Measurements from ENCODE around the gene NEUROG3.

Gene NEUROG3

GRCh38 chr10:69549959-69550358, 23.3 kb downstream of the NEUROG3 start:
- Histone ChIP-seq H3K23ac (ENCODE audit: low read length in 2 of 2) (no peak overlapping the region), H4K91ac (ENCODE audit: low read length) (no peak overlapping the region), H3K27ac (ENCODE audit: low read length, poor library complexity, severe bottlenecking) (no peak overlapping the region), H2BK120ac (ENCODE audit: low read depth, low read length) (no peak overlapping the region), H4K8ac (ENCODE audit: low read length) (no peak overlapping the region), H3K36me3 (ENCODE audit: control insufficient read depth in 1 of 2, insufficient read depth in 2 of 2, low read depth in 1 of 2, low read length in 2 of 2) (no peaks in the 10 kb centered on the region), H3K4me1 (ENCODE audit: control insufficient read depth, insufficient read depth, low read depth, low read length) (no peaks in the 10 kb centered on the region), H2AFZ (ENCODE audit: low read depth, low read length) (no peak overlapping the region), H3K18ac (ENCODE audit: low read depth in 1 of 2, low read length in 2 of 2) (no peak overlapping the region), H3K14ac (ENCODE audit: low read length in 2 of 2) (no peak overlapping the region), H3K4me3 (ENCODE audit: insufficient read depth in 1 of 2, low read depth in 1 of 2, low read length in 2 of 2) (no peak overlapping the region), H3K79me1 (replicated peaks; ENCODE audit: low read length, poor library complexity, severe bottlenecking) (no peaks in the 10 kb centered on the region), H3K4ac (ENCODE audit: low read depth in 1 of 2, low read length in 2 of 2) (no peak overlapping the region), H3K9ac (ENCODE audit: low read length) (no peak overlapping the region), H2AK5ac (ENCODE audit: low read length, severe bottlenecking) (no peak overlapping the region), H2BK15ac (ENCODE audit: low read depth, poor library complexity, severe bottlenecking) (no peak overlapping the region), H3K27me3 (ENCODE audit: control insufficient read depth in 1 of 2, insufficient read depth in 1 of 2, low read length in 2 of 2) (peaks cover 25 to 32% of the 10 kb centered on the region in 2 experiments), H2BK5ac (ENCODE audit: low read depth, low read length, poor library complexity, severe bottlenecking) (no peak overlapping the region), H3K9me3 (ENCODE audit: control insufficient read depth, low read length) (peaks cover 52% of the 10 kb centered on the region), H2BK12ac (ENCODE audit: low read length in 2 of 2) (no peak overlapping the region), H3K4me2 (ENCODE audit: low read length, poor library complexity, severe bottlenecking) (no peak overlapping the region)
- peak; percentile 11 for DNase-seq

- Histone ChIP-seq H2BK120ac (ENCODE audit: low read depth, low read length) (no peak overlapping the region), H2AK5ac (ENCODE audit: low read length, severe bottlenecking) (no peak overlapping the region), H3K4me1 (ENCODE audit: control insufficient read depth, insufficient read depth, low read depth, low read length) (no peaks in the 10 kb centered on the region), H2BK15ac (ENCODE audit: low read depth, poor library complexity, severe bottlenecking) (no peak overlapping the region), H3K4ac (ENCODE audit: low read depth in 1 of 2, low read length in 2 of 2) (no peak overlapping the region), H3K4me3 (ENCODE audit: insufficient read depth in 1 of 2, low read depth in 1 of 2, low read length in 2 of 2) (no peak overlapping the region), H3K23ac (ENCODE audit: low read length in 2 of 2) (no peak overlapping the region), H3K36me3 (ENCODE audit: control insufficient read depth in 1 of 2, insufficient read depth in 2 of 2, low read depth in 1 of 2, low read length in 2 of 2) (no peaks in the 10 kb centered on the region), H2AFZ (ENCODE audit: low read depth, low read length) (no peak overlapping the region), H3K27ac (ENCODE audit: low read length, poor library complexity, severe bottlenecking) (no peak overlapping the region), H2BK12ac (ENCODE audit: low read length in 2 of 2) (no peak overlapping the region), H4K91ac (ENCODE audit: low read length) (peak overlapping the region; percentile 12), H2BK5ac (ENCODE audit: low read depth, low read length, poor library complexity, severe bottlenecking) (no peak overlapping the region), H3K27me3 (ENCODE audit: control insufficient read depth in 1 of 2, insufficient read depth in 1 of 2, low read length in 2 of 2) (peaks cover 31 to 32% of the 10 kb centered on the region in 2 experiments), H3K79me1 (replicated peaks; ENCODE audit: low read length, poor library complexity, severe bottlenecking) (no peaks in the 10 kb centered on the region), H3K9me3 (ENCODE audit: control insufficient read depth, low read length) (peaks cover 16% of the 10 kb centered on the region), H3K14ac (ENCODE audit: low read length in 2 of 2) (no peak overlapping the region), H4K8ac (ENCODE audit: low read length) (no peak overlapping the region), H3K9ac (ENCODE audit: low read length) (no peak overlapping the region), H3K18ac (ENCODE audit: low read depth in 1 of 2, low read length in 2 of 2) (no peak overlapping the region), H3K4me2 (ENCODE audit: low read length, poor library complexity, severe bottlenecking) (no peak overlapping the region)
- no peak for DNase-seq
- WGBS: 80% methylated on average over 2 of the region's 2 CpGs
Observed at GRCh38 chr10:69541463-69541862, 31.8 kb downstream of the NEUROG3 start.

- no peaks in the 10 kb centered on the region for H3K4me1 ChIP-seq (ENCODE audit: control insufficient read depth, insufficient read depth, low read depth, low read length)
- no peak for DNase-seq
- peaks cover 21% of the 10 kb centered on the region for H3K9me3 ChIP-seq (ENCODE audit: control insufficient read depth, low read length)
- no peaks in the 10 kb centered on the region for H3K36me3 ChIP-seq (ENCODE audit: control insufficient read depth in 1 of 2, insufficient read depth in 2 of 2, low read depth in 1 of 2, low read length in 2 of 2)
- no peak overlapping the region for H2AK5ac ChIP-seq (ENCODE audit: low read length, severe bottlenecking)
- H3K27me3 ChIP-seq (ENCODE audit: control insufficient read depth in 1 of 2, insufficient read depth in 1 of 2, low read length in 2 of 2): peaks cover 16 to 39% of the 10 kb centered on the region in 2 experiments
- H3K14ac ChIP-seq (ENCODE audit: low read length in 2 of 2): no peak overlapping the region
- no peak overlapping the region for H3K27ac ChIP-seq (ENCODE audit: low read length, poor library complexity, severe bottlenecking)
- H3K18ac ChIP-seq (ENCODE audit: low read depth in 1 of 2, low read length in 2 of 2): no peak overlapping the region
- H2AFZ ChIP-seq (ENCODE audit: low read depth, low read length): no peak overlapping the region
- H3K4me2 ChIP-seq (ENCODE audit: low read length, poor library complexity, severe bottlenecking): no peak overlapping the region
- no peak overlapping the region for H3K4ac ChIP-seq (ENCODE audit: low read depth in 1 of 2, low read length in 2 of 2)
- H4K8ac ChIP-seq (ENCODE audit: low read length): no peak overlapping the region
- H3K23ac ChIP-seq (ENCODE audit: low read length in 2 of 2): no peak overlapping the region
- H3K4me3 ChIP-seq (ENCODE audit: insufficient read depth in 1 of 2, low read depth in 1 of 2, low read length in 2 of 2): no peak overlapping the region
- H2BK120ac ChIP-seq (ENCODE audit: low read depth, low read length): no peak overlapping the region
- no peaks in the 10 kb centered on the region for H3K79me1 ChIP-seq (replicated peaks; ENCODE audit: low read length, poor library complexity, severe bottlenecking)
- H4K91ac ChIP-seq (ENCODE audit: low read length): no peak overlapping the region
- H2BK12ac ChIP-seq (ENCODE audit: low read length in 2 of 2): no peak overlapping the region
- H2BK15ac ChIP-seq (ENCODE audit: low read depth, poor library complexity, severe bottlenecking): no peak overlapping the region
- H2BK5ac ChIP-seq (ENCODE audit: low read depth, low read length, poor library complexity, severe bottlenecking): no peak overlapping the region
- WGBS: 74% methylated on average over 3 of the region's 3 CpGs
- no peak overlapping the region for H3K9ac ChIP-seq (ENCODE audit: low read length)
Observed at GRCh38 chr10:69538461-69538860, 34.8 kb downstream of the NEUROG3 start.

DNA sequence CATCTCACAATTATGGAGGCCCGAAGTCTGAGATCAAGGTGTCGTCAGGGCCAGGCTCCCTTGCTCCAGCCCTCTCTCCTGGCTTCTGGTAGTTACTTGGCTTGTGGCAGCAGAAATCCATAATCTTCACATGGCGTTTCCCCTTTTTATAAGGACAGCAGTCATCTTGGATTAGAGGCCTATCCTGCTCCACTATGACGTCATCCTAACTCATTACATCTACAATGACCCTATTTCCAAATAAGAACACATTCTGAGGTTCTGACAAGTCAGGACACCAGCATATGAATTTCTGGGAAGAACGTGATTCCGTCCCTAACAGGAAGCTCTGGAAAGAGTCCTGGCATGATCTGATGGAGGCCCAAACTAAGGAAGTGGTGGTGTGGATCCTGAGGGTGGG, 35.8 kb downstream of the NEUROG3 start:
- H3K4me1 ChIP-seq (ENCODE audit: control insufficient read depth, insufficient read depth, low read depth, low read length): no peaks in the 10 kb centered on the region
- no peak overlapping the region for H3K9ac ChIP-seq (ENCODE audit: low read length)
- no peak overlapping the region for H3K14ac ChIP-seq (ENCODE audit: low read length in 2 of 2)
- H3K27me3 ChIP-seq (ENCODE audit: control insufficient read depth in 1 of 2, insufficient read depth in 1 of 2, low read length in 2 of 2): peaks cover 14 to 35% of the 10 kb centered on the region in 2 experiments
- DNase-seq: no peak
- no peak overlapping the region for H3K4me3 ChIP-seq (ENCODE audit: insufficient read depth in 1 of 2, low read depth in 1 of 2, low read length in 2 of 2)
- H4K8ac ChIP-seq (ENCODE audit: low read length): no peak overlapping the region
- H3K27ac ChIP-seq (ENCODE audit: low read length, poor library complexity, severe bottlenecking): no peak overlapping the region
- no peaks in the 10 kb centered on the region for H3K79me1 ChIP-seq (replicated peaks; ENCODE audit: low read length, poor library complexity, severe bottlenecking)
- H3K4ac ChIP-seq (ENCODE audit: low read depth in 1 of 2, low read length in 2 of 2): no peak overlapping the region
- H2BK120ac ChIP-seq (ENCODE audit: low read depth, low read length): no peak overlapping the region
- no peak overlapping the region for H3K23ac ChIP-seq (ENCODE audit: low read length in 2 of 2)
- H3K9me3 ChIP-seq (ENCODE audit: control insufficient read depth, low read length): peaks cover 16% of the 10 kb centered on the region
- no peak overlapping the region for H3K4me2 ChIP-seq (ENCODE audit: low read length, poor library complexity, severe bottlenecking)
- H2BK15ac ChIP-seq (ENCODE audit: low read depth, poor library complexity, severe bottlenecking): no peak overlapping the region
- no peak overlapping the region for H4K91ac ChIP-seq (ENCODE audit: low read length)
- WGBS: 81% methylated on average over 6 of the region's 6 CpGs
- H2AK5ac ChIP-seq (ENCODE audit: low read length, severe bottlenecking): no peak overlapping the region
- H2BK12ac ChIP-seq (ENCODE audit: low read length in 2 of 2): no peak overlapping the region
- no peak overlapping the region for H3K18ac ChIP-seq (ENCODE audit: low read depth in 1 of 2, low read length in 2 of 2)
- no peak overlapping the region for H2BK5ac ChIP-seq (ENCODE audit: low read depth, low read length, poor library complexity, severe bottlenecking)
- H2AFZ ChIP-seq (ENCODE audit: low read depth, low read length): no peak overlapping the region
- H3K36me3 ChIP-seq (ENCODE audit: control insufficient read depth in 1 of 2, insufficient read depth in 2 of 2, low read depth in 1 of 2, low read length in 2 of 2): no peaks in the 10 kb centered on the region
